NCI-H526 (cell line): ENCODE data around the gene TOP2B.

ENCODE experiments used
- DNase-seq, 2 experiments: peaks; one replicate each; lab custom pipeline; 2025; lab: John Stamatoyannopoulos, UW

TOP2B gene

DNA sequence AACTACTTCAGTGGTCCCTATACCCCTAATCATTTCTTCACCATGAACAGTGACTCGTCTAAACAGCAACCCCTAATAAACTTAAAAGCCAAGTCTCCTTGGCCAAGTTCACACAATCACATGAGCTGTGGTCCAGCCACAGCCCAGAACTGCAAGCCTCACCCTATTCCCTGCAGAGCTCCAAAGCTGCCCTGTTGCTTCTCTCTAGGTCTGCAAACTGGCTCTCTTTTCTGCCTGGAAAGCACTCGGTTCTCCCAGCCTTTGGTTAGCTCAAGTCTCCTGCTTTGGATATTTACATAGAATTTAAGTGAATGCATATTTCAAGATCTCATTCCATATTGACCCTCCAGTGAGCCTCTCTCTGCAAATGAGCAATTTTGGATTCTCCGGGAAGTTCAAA, 107.0 kb downstream of the TOP2B start:
- no peak for DNase-seq

DNA sequence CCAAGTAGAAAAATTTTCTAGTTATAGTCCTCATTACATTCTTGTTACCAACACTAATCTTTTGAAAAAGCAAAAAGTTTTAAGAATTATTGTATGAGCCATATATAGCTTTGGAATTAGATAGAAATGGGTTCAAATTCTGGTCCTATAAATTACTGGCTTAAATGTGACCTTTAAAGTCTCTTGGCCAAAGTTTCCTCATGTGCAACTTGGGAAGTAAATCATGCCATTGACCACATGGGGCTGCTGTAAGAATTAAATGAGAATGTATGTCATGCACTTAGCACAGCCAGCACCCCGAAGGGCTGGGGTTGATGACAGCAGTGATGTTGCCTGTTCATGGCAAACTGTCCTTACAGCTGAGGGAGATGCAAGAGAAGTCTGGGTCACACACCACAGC, 108.3 kb downstream of the TOP2B start:
- DNase-seq = no peak

DNA sequence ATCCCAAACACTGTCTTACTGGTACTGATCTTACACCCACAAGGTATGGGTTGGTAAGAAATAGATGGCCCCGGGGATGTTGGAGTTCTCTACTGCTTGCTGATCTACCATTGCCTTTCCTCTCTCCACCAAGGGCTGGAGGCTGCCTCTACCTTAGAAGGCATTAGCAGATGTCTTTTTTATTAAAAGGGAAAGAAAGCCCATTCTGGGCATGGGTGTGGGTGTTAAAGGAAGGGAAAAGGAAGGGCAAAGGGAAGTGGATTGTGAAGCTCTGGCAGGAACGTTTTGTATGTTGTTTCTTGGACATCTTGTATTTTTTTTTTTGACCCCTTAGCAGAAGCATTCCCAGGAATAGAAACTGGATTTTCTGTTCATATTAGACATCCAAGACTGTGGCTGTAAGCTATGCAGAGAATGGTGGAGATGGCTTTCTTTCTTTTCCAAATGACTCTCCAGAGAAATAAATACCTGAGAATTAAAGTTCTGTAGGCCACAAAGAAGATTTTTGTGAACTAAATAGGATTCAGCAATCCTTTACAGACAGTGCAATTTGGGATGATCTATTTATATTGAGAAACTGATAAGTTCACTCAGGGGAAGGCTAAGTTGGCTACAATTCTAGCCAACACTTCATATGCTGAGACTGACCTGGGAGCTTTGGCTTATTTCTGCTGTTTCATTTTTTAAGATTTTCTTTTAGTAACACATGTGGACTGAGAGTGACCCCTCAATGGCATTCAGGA, 108.8 kb downstream of the TOP2B start:
- no peak for DNase-seq

- DNase-seq = no peak
Observed at GRCh38 chr3:25554376-25554775, 110.3 kb downstream of the TOP2B start.

- no peak for DNase-seq
Observed at GRCh38 chr3:25552251-25552650, 112.5 kb downstream of the TOP2B start.

- no peak for DNase-seq
Observed at GRCh38 chr3:25548836-25549235, 115.9 kb downstream of the TOP2B start.

- no peak for DNase-seq
Observed at GRCh38 chr3:25547943-25548674, 116.6 kb downstream of the TOP2B start.
